NCI-H1105 treated with DMSO at 0.1 percent for 48 hours (cell line): ENCODE measurements around the gene HS3ST4.

Experiments
- DNase-seq: peaks from one replicate; lab custom pipeline; 2025; lab: John Stamatoyannopoulos, UW

The HS3ST4 gene

GRCh38 chr16:26108836-26109505 lies 417.2 kb downstream of the HS3ST4 start:
- no peak for DNase-seq

DNA sequence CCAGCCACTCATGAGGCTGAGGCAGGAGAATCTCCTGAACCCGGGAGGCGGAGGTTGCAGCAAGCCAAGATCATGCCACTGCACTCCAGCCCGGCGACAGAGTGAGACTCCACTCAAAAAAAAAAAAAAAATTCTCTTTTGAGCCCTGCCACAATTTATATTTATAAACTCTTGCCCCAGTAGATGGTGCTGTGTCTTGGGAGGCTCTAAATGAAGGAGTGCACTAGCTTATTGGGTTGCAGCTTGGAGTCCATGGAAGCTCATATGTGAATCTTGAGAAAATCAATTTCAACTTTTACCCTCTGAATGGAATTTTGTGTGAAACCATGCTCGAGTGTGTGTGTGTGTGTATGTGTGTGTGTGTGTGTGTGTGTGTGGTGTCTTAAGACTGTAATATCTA lies 420.1 kb downstream of the HS3ST4 start:
- no peak for DNase-seq

DNA sequence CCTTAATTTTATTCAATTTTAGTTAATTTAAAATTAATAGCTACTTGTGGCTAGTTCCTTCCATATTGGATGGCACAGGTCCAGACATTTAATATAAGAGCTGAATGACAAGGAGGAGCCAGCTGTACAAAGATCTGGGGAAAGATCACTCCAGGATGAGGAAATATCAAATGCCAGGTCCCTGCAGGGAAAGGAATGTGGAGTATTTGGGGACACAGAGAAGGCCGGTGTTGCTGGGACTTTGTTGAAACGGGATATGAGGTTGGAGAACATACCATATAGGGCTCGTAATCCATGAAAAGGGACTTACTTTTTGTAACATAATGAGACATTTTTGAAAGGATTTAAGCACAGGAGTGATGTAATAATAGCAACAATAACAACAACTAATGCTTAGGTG lies 426.8 kb downstream of the HS3ST4 start:
- peak; percentile 12 for DNase-seq

DNA sequence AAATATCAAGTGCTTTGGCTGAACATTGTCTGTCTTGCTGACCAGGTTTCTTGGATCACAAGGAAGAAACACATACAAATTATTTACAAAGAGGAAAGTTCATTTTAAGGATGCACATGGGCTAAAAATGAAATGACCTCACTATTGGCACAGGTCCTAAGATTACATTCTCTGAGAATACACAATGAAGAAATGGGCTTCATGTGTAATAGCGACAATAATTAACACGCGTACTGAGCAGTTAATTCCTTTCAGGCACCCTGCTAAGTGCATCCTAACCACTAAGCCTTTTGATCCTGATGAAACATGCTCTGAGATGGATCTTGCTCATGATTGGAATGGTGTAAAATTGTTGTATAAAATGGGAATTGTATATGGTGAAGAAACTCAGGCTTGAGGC lies 429.0 kb downstream of the HS3ST4 start:
- DNase-seq, result peak; percentile 26

DNA sequence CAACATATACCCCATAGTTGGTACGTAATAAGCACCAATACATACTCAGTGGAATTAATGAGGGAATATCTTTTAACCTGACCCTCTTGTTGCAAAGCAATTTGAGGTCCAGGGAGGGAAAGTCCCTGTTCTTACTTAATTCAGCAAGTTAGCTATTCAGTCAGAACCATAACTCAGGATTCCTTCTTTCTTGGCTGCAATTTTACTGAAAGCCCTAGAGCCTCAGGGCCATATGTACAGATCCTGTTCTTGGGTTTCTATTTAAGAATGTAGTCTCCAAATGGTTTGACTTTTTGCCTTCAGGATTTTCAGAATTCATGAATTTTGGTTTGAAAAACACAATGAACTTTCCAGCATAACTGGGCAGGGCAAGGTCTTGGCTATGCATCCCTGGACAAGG lies 436.5 kb downstream of the HS3ST4 start:
- DNase-seq, result no peak

DNA sequence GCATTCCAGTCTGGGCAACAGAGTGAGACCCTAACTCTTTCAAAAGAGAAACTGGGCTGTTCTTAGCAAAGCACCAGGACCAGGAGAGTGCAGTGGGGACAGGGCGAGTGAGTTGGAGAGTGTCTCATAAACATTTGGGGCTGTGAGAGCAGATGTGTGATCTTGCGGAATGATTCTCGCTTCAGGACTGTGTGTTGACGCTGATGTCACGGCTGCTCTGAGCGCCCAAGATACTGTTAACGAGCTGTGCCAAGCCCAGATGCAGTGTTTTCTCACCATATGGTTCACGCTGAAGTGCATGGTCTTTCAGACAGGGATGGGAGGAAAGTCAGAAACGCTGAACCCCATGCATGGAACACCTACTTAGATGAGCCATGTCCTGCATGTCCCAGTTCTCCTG lies 438.2 kb downstream of the HS3ST4 start:
- no peak for DNase-seq

GRCh38 chr16:26133416-26134093 lies 441.8 kb downstream of the HS3ST4 start:
- no peak for DNase-seq

DNA sequence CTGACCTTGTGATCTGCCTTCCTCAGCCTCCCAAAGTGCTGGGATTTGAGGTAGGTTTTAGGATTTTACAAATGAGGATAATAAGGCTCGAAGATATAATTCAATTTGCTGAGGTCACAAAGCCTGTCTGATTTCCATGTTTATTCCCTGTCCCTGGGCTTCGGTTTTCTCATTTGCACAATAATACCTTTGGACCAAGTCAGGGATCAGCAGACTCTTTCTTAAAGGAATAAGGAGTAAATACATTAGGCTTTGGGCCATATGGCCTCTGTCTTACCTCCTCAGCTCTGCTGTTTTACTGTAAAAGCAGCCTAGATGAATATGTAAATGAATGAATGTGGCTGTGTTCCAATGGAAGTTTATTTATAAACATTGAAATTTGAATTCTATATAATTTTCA lies 442.8 kb downstream of the HS3ST4 start:
- no peak for DNase-seq

DNA sequence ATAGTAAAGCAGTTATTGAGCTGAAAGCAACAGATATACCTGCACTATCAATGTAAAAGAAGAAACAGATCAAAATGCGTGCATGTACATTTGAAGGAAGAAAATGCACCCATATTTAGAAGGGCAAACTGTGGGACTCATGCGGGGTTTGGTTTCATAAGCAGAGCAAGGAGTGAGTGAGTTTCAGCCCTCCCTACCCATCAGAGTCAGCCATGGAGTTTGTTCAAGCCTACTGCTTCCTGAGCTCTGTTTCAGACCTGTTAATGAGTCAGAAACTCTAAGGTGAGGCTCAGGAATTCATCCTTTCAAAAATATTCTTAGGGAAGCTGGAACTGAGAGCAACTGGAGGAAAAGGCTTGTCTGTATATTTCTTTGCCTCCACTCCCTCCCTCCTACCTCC lies 446.2 kb downstream of the HS3ST4 start:
- DNase-seq, result no peak

GRCh38 chr16:26139091-26139490 lies 447.3 kb downstream of the HS3ST4 start:
- DNase-seq, result no peak

- DNase-seq, result no peak
These were observed 448.1 kb downstream of the HS3ST4 start for GRCh38 chr16:26139884-26140283.

- DNase-seq, result no peak
These were observed 457.8 kb downstream of the HS3ST4 start for GRCh38 chr16:26149364-26150190.

- no peak for DNase-seq
These were observed 463.5 kb downstream of the HS3ST4 start for GRCh38 chr16:26155221-26155620.

GRCh38 chr16:26157319-26157718 lies 465.6 kb downstream of the HS3ST4 start:
- DNase-seq, result no peak

DNA sequence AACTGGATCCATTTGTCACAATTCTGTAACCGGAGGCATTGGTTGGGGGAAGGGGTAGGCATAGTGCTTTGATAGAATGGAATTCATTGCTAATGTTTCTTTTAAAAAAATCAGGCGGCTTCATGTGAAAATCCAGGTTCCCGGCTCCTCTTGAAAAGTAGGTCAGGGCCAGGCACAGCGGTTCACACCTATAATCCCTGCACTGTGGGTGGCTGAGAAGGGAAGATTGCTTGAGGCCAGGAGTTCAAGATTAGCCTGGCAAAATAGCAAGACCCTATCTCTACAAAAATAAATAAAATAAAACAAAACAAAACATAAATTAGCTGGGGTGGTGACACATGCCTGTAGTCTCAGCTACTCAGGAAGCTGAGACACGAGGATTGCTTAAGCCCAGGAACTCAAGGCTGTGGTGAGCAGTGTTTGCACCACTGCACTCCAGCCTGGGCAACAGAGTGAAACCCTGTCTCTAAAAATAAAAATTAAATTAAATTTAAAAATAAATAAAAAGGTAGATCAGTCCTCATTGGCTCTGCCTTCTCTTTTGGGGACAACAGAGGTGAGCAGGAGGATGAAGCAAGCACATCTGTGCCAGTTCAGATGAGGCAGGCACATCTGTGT lies 466.5 kb downstream of the HS3ST4 start:
- no peak for DNase-seq

GRCh38 chr16:26161461-26162180 lies 469.9 kb downstream of the HS3ST4 start:
- DNase-seq, result no peak

DNA sequence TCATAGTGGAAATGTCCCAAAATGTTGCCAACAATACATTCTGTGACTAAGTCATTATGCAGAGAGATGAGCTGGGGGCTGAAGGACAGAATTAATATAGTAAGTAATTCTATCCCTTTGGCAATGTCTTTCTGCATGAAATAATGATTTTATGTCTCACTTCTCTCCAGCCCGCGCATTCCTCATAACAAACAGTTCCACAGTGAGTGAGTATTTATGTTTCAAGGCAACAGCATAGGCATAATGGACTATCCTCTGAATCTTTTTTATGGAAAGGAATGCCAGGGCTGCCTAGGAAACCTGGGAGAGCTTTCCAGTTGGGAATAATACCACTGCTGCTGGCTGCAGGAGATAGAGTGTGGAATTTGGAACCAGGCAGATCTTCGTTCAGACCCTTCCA lies 477.7 kb downstream of the HS3ST4 start:
- DNase-seq, result no peak

GRCh38 chr16:26175944-26176343 lies 484.2 kb downstream of the HS3ST4 start:
- no peak for DNase-seq

DNA sequence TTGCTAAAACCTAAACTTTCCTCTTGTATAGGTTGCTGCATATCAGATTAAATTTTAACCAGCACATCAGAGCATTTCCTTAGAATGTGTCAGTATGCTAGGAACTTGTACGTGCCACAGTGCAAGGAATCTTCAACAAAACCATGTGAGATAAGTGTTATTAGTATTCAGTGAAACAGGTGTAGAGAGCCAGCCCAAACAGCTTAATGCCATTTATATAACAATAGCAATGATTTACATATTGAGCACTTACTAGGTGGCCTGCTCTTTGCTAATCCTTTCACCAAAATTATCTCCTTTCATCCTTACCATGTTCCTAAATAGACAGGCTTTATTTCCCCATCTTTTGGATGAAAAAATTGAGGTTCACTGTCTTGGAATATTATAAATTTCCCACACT lies 485.7 kb downstream of the HS3ST4 start:
- DNase-seq, result no peak

DNA sequence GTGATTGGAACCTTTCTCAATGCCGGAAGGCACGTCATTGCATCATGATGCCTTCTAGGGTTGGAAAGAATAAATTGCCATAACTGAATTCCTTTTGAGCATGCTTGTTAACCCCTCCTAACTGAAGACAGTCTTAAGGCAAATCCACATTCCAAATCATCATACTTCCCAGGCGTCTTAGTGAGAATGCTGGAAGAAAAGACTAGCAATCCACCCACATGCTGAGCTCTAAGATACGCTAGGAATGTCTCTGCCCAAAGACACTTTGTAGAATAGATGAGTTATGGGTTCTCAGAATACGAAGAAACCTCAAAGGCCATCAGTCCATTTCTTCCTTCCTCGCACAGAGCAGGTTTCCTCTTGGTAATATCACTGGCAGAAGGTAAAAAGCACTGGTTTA lies 486.5 kb downstream of the HS3ST4 start:
- DNase-seq, result no peak

GRCh38 chr16:26186091-26186615 lies 494.4 kb downstream of the HS3ST4 start:
- no peak for DNase-seq
